Spleen (tissue), 7 donors: ENCODE data around the gene FGF8.

Source experiments
- POLR2A ChIP-seq, 3 donors: fragments of 450-650 bp; IDR thresholded peaks; one replicate each; pipeline ENCODE4 v1.5.1; 2017; ENCODE audit warnings: antibody characterized with exemption in 3 of 3, mild to moderate bottlenecking in 1 of 3
- POLR2AphosphoS5 ChIP-seq, 3 donors: sonication (generic); formaldehyde crosslinking; IDR thresholded peaks; one replicate each; pipeline ENCODE4 v1.5.1; 2017; ENCODE audit warnings: antibody characterized with exemption in 3 of 3
- TF ChIP-seq, protein P1 (sequence below), 11 experiments: fragments of 200-600 bp in 7 of 11; fragments of 450-650 bp in 4 of 11; sonication (generic) in 4 of 11; IDR thresholded peaks in 8 of 11; conservative IDR thresholded peaks in 3 of 11; 1 replicate in 7 of 11; 2 replicates in 4 of 11; pipeline versions ENCODE4 v1.4.0 to v1.8.0; 2016 to 2021; ENCODE audit warnings: antibody characterized with exemption in 11 of 11, inconsistent platforms in 4 of 11, mild to moderate bottlenecking in 1 of 11
- donor health status: DM: no; HTN: no; CAD: no; lungs with moderate emphysema.
- donor health status: DM: no; HTN: no; CAD: no.
- donor health status: DM: no; HTN: no; CAD: no.

GRCh38 chr10:101745074-101745696 lies 30.7 kb downstream of the FGF8 start:
- TF ChIP-seq POLR2AphosphoS5 (IDR thresholded peaks at IDR 0.05) (no peak), POLR2A (IDR thresholded peaks at IDR 0.05) (no peak)
- TF ChIP-seq, protein P1, sequence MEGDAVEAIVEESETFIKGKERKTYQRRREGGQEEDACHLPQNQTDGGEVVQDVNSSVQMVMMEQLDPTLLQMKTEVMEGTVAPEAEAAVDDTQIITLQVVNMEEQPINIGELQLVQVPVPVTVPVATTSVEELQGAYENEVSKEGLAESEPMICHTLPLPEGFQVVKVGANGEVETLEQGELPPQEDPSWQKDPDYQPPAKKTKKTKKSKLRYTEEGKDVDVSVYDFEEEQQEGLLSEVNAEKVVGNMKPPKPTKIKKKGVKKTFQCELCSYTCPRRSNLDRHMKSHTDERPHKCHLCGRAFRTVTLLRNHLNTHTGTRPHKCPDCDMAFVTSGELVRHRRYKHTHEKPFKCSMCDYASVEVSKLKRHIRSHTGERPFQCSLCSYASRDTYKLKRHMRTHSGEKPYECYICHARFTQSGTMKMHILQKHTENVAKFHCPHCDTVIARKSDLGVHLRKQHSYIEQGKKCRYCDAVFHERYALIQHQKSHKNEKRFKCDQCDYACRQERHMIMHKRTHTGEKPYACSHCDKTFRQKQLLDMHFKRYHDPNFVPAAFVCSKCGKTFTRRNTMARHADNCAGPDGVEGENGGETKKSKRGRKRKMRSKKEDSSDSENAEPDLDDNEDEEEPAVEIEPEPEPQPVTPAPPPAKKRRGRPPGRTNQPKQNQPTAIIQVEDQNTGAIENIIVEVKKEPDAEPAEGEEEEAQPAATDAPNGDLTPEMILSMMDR (IDR thresholded peaks at IDR 0.05 in 8 of 11, conservative IDR thresholded peaks at IDR 0.05 in 3 of 11), result no peak
